NCI-H128 (cell line): ENCODE data around the gene HAUS6.
"Not testable (repeated sequence)": the region's sequence is repeated elsewhere in the genome, so short reads cannot be mapped to it uniquely, and the experiment has no call there.

ENCODE experiments used
- DNase-seq: peaks from one replicate; lab custom pipeline; 2025; ENCODE audit not compliant: unreplicated experiment; lab: John Stamatoyannopoulos, UW

HAUS6 gene

DNA sequence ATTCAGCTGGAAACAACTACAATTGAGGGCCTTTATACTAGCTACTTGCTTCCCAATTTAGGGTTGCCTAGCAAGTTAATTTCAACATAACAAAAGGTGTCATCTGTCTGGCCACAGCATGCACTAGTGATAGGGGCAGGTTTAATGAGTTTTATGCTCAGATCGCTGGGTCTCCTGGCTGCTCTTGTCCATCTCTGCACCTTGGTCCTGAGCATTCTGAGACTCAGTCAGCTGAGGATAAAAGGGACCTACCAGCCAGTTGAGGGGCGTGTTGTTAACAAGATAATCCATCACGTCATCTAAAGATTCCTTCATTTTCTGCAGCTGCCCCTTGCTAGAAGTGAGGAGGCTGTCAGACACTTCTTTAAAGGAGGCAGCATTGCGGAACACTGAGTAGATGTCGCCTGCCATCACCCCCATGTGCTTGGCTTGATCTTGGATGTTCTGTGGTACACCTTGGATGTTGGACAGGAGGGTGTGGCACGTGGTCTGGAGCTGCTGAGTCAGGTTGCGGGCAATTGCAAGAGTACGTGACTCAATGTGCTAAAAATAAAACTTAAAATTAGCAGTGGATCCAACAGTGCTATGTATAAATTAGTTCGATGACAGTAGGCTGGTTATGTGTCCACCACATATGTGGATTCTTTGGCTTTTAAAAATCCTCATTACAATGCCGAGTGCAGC lies 13.5 kb upstream of the HAUS6 start:
- DNase-seq: no peak

- DNase-seq: no peak
Measured at GRCh38 chr9:19114680-19115270, 12.1 kb upstream of the HAUS6 start.

GRCh38 chr9:19113964-19114679 lies 11.4 kb upstream of the HAUS6 start:
- no peak for DNase-seq

- DNase-seq: not testable (repeated sequence)
Measured at GRCh38 chr9:19113064-19113611, 10.4 kb upstream of the HAUS6 start.

DNA sequence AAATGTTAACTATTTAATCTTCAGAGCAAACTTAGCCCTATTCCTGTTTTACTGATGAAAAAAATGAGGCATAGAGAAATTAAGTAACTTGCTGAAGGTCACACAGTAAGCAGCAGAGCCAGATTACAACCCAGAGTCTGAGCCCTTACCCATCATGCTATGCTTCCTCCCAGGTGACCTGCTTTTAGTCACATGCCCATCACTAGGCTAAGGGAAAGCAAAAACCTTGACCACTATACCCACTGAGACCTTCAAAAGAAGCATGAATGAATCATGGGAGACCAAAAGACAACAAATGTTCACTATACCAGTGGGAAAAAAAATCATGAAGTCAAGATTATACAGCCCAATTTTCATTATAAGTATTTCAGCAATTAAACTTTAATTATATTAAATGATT lies 5.3 kb upstream of the HAUS6 start:
- no peak for DNase-seq

DNA sequence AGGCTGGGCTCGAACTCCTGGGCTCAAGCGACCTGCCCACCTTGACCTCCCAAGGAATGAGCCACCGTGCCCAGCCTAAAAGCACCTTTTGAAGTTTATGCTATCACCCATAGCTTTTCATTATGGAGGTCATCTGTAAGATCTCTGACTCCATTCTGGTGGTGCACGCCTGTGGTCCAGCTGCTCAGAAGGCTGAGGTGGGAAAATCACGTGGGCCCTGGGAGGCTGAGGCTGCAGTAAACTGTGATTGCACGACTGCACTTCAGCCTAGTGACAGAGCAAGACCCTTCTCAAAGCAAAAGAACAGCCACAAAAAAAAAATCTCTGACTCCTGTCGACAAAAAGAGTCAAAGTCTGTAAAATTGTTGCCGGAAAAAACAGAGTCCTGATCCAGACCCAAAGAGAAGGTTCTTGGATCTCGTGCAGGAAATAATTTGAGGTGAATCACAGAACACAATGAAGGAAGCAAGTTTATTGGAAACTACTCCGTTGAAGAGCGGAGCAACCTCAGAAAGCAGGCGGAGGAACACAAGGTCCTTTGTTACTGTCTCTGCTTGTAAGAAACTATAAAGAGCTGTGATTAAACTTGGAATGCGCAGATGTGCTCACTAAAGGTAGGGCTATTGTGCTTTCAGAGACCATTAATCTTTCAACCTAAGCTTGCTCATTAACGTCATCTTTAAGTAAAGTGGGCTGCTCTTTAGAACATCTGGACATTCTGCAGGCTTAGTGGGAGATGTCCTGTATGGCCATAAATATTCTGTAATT lies 2.0 kb upstream of the HAUS6 start:
- no peak for DNase-seq

DNA sequence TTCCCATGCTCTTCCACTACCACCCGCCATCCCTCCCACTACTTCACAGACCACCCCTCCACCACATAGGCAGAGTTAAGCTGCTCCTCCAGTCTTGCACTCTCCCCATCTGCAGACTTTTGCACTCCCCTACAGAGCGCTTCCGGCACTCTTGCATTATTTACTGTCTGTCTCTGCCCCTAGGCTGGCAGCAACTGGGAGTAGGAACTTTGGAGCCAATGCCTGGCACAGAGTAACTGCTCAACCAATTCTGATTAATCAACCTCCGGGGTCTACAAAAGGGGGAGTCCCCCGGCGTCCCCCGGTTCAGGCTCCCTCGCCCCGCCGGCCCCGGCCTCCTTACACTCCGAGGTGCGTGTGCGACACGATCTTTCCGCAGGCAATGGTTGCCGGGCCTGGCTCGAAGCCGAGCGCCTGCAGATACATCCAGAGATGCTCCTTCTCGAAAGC lies 498 bp downstream of the HAUS6 start:
- DNase-seq: peak; percentile 17

GRCh38 chr9:19101203-19101602 lies 1.5 kb downstream of the HAUS6 start:
- no peak for DNase-seq

DNA sequence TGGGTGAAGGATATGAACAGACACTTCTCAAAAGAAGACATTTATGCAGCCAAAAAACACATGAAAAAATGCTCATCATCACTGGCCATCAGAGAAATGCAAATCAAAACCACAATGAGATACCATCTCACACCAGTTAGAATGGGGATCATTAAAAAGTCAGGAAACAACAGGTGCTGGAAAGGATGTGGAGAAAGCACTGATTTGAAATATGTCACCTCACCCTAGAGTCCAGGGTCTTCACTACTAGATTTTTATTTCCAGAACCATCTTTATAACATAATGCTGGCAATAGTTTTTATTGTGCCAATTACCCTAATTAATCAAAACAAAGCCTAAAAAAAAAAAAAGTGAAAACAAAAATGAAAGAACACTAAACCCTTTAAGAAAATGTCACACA lies 5.3 kb downstream of the HAUS6 start:
- not testable (repeated sequence) for DNase-seq

- DNase-seq: no peak
Measured at GRCh38 chr9:19087106-19088000, 15.4 kb downstream of the HAUS6 start.

DNA sequence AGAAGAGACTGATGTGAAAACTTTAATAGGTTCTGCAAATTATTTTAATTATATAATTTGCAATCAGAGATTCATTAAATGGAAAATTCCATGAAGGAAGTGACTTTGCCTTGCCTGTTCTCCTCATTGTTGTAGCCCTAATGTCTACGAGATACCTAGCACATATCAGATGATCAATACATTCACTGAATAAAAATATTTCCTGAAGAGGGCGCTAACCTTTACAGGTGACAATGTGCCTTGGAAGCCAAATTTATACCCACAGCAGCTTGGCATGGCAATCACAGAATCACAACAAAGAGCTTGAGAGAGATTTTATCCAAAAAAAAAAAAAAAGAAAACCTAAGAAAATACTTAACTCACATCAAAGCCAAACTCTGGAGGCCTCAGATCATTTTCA lies 17.4 kb downstream of the HAUS6 start:
- DNase-seq: no peak

DNA sequence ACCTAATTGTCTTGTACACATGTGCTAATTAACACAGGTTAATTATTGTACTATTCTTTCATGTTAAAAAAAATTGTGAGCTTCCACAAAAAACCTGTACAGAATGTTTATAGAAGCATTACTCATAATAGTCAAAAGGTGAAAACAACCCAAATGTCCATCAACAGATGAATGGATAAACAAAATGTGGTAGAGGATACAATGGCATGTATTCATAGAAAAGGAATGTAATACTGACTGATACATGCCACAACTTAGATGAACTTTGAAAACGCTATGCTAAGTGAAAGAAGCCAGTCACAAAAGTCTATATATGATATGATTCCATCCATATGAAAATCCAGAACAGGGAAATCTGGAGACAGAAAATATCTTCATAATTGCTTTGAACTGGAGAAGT lies 27.9 kb downstream of the HAUS6 start:
- no peak for DNase-seq

DNA sequence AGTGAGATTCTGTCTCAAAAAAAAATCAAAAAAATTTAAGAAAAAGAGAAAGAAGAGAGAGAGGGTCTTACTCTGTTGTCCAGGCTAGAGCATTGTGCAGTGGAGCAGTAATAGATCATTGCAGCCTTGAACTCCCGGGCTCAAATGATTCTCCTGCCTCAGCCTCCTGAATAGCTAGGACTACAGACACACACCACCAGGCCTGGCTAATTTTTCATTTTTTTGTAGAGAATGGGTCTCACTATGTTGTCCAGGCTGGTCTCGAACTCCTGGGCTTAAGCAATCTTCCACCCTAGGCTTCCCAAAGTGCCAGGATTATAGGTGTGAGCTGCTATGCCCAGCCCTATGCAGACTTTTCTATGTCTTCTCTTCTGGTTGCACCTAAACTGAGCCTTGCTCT lies 28.5 kb downstream of the HAUS6 start:
- no peak for DNase-seq

- DNase-seq: no peak
Measured at GRCh38 chr9:19057033-19057432, 45.7 kb downstream of the HAUS6 start.

- DNase-seq: no peak
Measured at GRCh38 chr9:19050637-19051591, 51.8 kb downstream of the HAUS6 start.

GRCh38 chr9:19049917-19050636 lies 52.6 kb downstream of the HAUS6 start:
- DNase-seq: no peak

DNA sequence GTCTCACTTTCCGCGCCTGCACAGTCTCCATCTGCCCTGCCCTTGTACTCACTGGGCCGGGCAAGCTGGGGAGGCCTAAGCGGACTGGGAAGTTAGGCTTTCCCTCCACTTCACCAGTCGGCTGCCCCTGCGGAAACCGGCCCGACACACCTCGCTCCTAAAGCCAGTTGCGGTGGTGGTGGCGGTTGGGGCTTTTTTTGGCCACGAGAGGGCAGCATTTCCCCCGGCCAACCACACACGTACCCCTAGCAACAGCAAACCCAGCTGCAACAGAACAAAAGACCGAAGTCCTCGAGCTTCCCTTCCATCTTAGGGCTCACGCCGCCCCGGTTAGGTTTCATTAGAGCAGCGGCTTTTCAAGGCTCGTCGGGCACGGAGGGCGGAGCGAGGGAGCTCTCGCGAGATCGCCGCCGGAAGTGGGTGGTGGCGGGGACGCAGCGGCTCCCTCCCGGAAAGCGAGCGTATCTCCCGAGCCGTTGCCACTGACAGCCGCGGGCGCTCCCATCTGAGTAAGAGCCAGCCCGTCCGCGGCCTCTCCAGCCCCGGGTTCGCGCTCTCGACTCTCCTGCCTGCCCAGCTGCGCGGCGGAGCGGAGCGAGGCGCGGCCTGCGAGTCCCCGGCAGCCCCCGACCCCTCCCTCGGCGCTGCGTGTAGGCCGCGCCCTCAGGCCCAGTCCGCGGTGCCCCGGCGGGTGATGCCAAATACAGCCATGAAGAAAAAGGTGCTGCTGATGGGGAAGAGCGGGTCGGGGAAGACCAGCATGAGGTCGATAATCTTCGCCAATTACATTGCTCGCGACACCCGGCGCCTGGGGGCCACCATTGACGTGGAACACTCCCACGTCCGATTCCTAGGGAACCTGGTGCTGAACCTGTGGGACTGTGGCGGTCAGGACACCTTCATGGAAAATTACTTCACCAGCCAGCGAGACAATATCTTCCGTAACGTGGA lies 53.5 kb downstream of the HAUS6 start, which contains the start of gene RRAGA:
Gene RRAGA (plus strand): TSS at position 462 of the 951 bp plus-strand sequence. CDS start 233 bp downstream, at position 695.
- peak; percentile 99 for DNase-seq
